ENCODE results near the gene KIF26B. TPM values are rescaled to one million over a fixed set of nuclear protein-coding genes. Genes with fewer than 3 reads are reported as not detected.
"Not testable (repeated sequence)": the region's sequence is repeated elsewhere in the genome, so short reads cannot be mapped to it uniquely, and the experiment has no call there.

The KIF26B gene
- total RNA-seq, 2 donors from 2014 or later, result 0.30 to 0.35 TPM

DNA sequence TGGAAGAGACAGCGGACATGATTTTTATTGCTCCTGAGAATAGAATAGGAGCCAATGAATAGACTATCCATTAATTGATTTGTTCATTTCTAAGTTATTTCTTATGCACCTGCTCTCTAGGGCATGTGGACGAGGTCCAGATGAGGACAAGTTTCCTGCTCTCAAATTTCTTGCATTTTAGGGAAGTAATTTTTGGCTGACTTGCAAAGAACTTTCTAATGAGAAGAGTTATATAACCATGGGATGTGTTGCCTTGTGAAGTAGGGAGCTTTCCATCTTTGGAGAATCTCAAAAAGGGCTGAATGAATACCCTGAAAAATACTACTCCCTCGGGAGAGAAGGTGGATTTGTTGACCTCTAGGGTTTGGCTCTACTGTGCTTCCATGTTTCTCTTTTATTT lies 243.0 kb downstream of the KIF26B start:
- intact Hi-C loops (cut with DNase I), result no loop called here
- Histone ChIP-seq H3K36me3 (no peaks in the 10 kb centered on the region), H3K4me3 (no peak overlapping the region), H3K27ac (no peak overlapping the region), H3K27me3 (peaks cover 11% of the 10 kb centered on the region), H3K9me3 (no peaks in the 10 kb centered on the region), H3K9ac (ENCODE audit: low read depth in 2 of 2, low read length in 2 of 2) (no peak overlapping the region), H3K4me1 (no peaks in the 10 kb centered on the region)
- TF ChIP-seq, protein P1, sequence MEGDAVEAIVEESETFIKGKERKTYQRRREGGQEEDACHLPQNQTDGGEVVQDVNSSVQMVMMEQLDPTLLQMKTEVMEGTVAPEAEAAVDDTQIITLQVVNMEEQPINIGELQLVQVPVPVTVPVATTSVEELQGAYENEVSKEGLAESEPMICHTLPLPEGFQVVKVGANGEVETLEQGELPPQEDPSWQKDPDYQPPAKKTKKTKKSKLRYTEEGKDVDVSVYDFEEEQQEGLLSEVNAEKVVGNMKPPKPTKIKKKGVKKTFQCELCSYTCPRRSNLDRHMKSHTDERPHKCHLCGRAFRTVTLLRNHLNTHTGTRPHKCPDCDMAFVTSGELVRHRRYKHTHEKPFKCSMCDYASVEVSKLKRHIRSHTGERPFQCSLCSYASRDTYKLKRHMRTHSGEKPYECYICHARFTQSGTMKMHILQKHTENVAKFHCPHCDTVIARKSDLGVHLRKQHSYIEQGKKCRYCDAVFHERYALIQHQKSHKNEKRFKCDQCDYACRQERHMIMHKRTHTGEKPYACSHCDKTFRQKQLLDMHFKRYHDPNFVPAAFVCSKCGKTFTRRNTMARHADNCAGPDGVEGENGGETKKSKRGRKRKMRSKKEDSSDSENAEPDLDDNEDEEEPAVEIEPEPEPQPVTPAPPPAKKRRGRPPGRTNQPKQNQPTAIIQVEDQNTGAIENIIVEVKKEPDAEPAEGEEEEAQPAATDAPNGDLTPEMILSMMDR (IDR thresholded peaks at IDR 0.05), result no peak
- no peak for DNase-seq

DNA sequence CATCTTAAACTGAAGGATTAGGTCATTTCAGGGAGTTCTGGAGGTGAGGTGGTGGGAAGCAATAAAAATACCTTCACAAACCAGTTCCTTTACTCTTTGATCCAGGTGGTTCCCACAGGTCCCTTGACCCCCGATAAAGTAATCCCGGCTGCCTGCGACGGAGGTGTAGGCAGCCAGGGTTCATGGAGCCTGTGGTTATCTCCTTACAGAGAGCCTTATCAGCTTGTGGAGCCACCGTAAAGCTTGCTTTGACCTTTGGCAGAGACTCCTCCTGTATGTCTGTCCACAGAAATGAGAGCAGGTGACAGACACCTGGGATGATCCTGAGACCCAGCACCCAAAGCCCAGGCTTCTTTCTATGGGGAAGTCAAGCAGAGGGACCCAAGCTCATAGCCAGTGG lies 243.4 kb downstream of the KIF26B start:
- Histone ChIP-seq H3K4me1 (no peaks in the 10 kb centered on the region), H3K27ac (no peak overlapping the region), H3K27me3 (peaks cover 11% of the 10 kb centered on the region), H3K36me3 (no peaks in the 10 kb centered on the region), H3K9ac (ENCODE audit: low read depth in 2 of 2, low read length in 2 of 2) (no peak overlapping the region), H3K4me3 (no peak overlapping the region), H3K9me3 (no peaks in the 10 kb centered on the region)
- TF ChIP-seq, protein P1 (IDR thresholded peaks at IDR 0.05), result no peak
- DNase-seq, result no peak
- intact Hi-C loops (cut with DNase I), result no loop called here

DNA sequence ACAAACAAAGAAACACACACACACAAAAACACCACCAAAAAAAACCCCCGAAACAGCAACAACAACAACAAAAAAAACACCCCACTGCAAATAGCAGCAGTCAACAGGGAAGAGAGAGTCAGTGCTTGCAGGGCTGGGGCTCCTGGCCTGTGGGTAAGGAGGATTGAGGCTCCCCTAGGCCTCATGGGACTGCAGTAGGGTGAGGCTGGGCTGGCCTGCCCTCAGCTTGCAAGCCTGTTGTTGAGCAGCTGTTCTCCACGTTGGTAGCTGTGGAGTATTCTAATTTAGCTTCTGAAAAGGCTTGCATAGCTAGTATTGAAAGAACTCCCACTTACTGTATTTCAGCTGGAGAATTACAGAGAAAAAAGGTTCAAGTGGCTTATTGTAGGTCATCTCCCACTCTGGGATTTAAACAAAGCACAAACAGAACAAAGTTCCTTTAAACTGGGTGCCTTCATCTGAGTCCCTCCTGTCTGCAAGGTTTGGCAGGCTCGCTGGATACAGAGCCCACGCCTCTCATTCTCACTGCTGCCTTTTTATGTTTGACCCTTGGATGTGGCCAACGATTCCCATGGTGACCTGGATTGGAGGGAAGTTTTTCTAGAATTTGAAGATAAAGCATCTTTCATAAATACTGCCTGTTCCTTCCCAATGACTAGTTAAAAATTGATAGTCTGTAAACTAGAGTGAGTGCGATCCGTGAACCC lies 247.2 kb downstream of the KIF26B start:
- intact Hi-C loops (cut with DNase I), result no loop called here
- peaks cover under 1% of the 10 kb centered on the region for H3K27me3 ChIP-seq
- no peaks in the 10 kb centered on the region for H3K9me3 ChIP-seq
- H3K27ac ChIP-seq, result no peak overlapping the region
- no peaks in the 10 kb centered on the region for H3K36me3 ChIP-seq
- H3K4me1 ChIP-seq, result no peaks in the 10 kb centered on the region
- DNase-seq, result no peak
- no peak overlapping the region for H3K4me3 ChIP-seq
- TF ChIP-seq, protein P1 (IDR thresholded peaks at IDR 0.05), result no peak
- no peak overlapping the region for H3K9ac ChIP-seq (ENCODE audit: low read depth in 2 of 2, low read length in 2 of 2)

DNA sequence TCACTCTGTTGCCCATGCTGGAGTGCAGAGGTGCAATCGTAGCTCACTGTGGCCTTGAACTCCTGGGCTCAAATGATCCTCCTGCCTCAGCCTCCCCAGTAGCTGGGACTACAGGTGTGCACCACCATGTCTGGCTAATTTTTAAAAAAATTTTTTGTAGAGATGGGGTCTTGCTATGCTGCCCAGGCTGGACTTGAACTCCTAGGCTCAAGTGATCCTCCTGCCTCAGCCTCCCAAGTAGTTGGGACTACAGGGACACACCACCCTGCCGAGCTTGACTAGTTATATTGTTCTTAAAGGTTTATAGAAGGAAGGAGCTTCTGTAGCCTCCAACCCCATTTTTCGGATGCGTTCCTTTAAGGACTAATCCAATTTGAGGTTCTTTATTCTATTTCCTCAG lies 248.2 kb downstream of the KIF26B start:
- intact Hi-C loops (cut with DNase I); H3K27ac ChIP-seq; H3K9me3 ChIP-seq; DNase-seq; H3K4me1 ChIP-seq; H3K9ac ChIP-seq (ENCODE audit: low read depth in 2 of 2, low read length in 2 of 2); H3K36me3 ChIP-seq; H3K27me3 ChIP-seq; H3K4me3 ChIP-seq: not testable (repeated sequence)

DNA sequence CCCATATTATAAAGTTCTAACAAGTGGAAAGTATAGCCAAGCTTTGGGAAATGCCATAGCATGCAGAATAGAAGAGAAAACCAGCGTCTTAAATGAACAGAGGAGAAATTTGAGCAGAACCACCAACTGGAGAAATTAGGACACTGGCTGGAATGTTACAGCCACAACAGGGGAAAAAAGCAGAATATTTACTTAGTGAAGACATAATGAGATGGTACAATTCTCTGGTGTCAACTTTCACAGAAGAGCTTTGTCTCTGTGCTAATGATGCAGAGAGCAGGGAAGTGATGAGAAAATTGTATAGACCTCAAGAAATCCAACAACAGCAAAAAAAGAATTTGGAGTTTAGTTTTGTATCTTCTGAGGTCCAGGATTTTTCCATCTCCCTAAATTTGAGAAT lies 249.7 kb downstream of the KIF26B start:
- Histone ChIP-seq H3K9ac (ENCODE audit: low read depth in 2 of 2, low read length in 2 of 2) (no peak overlapping the region), H3K27ac (no peak overlapping the region), H3K36me3 (no peaks in the 10 kb centered on the region), H3K27me3 (no peaks in the 10 kb centered on the region), H3K9me3 (no peaks in the 10 kb centered on the region), H3K4me1 (no peaks in the 10 kb centered on the region), H3K4me3 (no peak overlapping the region)
- intact Hi-C loops (cut with DNase I), result no loop called here
- DNase-seq, result no peak
- TF ChIP-seq, protein P1 (IDR thresholded peaks at IDR 0.05), result no peak

DNA sequence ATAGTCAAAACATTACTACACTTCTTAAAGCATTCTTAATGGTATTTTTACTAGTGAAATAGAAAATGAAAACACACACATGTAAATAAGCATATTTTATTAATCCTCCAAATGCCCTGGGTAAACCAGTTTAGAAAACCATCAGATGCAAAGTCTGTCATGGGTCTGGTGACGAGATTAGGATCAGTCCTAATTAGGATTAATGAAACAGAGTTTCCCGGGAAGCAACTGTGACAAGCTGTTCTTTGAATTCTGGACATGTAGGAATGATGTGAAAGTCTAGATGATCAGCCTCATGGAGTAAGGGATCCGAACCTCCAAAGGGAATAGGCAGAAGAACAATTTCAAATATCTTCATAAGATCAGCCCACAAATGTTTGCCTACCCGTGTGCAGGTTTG lies 250.2 kb downstream of the KIF26B start:
- no peak overlapping the region for H3K4me3 ChIP-seq
- no peaks in the 10 kb centered on the region for H3K27me3 ChIP-seq
- H3K36me3 ChIP-seq, result no peaks in the 10 kb centered on the region
- H3K27ac ChIP-seq, result no peak overlapping the region
- intact Hi-C loops (cut with DNase I), result no loop called here
- TF ChIP-seq, protein P1 (IDR thresholded peaks at IDR 0.05), result no peak
- DNase-seq, result no peak
- H3K4me1 ChIP-seq, result no peaks in the 10 kb centered on the region
- no peaks in the 10 kb centered on the region for H3K9me3 ChIP-seq
- no peak overlapping the region for H3K9ac ChIP-seq (ENCODE audit: low read depth in 2 of 2, low read length in 2 of 2)
